A549 (cell line): Measurements from ENCODE around the gene SLFN11. TPM values are rescaled to one million over a fixed set of nuclear protein-coding genes. Genes with fewer than 3 reads are reported as not detected.
A peak's percentile ranks its signal among the peaks of the same experiment; 100 is the strongest.

ENCODE experiments used
- ATAC-seq, 2 experiments: fragments of 200-7000 bp in 1 of 2; fragments of >200 bp in 1 of 2; cut with Nextera tagmentation in 1 of 2; cut with Tn5 transposase in 1 of 2; 3 replicates each; pipeline versions ENCODE4 v1.8.0 to v1.9.1; 2018 to 2020; ENCODE audit warnings: mild to moderate bottlenecking in 1 of 2, moderate library complexity in 1 of 2
- CTCF ChIA-PET: fragments of 300-600 bp; sonication (Branson Sonifier 250); formaldehyde crosslinking; extraction: SDS; loops from one replicate; lab custom pipeline; 2021; ENCODE audit warnings: antibody characterized with exemption, inconsistent platforms; lab: Yijun Ruan, JAX
- POLR2A ChIA-PET: fragments of 350-600 bp; formaldehyde crosslinking; extraction: SDS; loops from one replicate; lab custom pipeline; 2021; ENCODE audit warnings: antibody characterized with exemption, inconsistent platforms; lab: Yijun Ruan, JAX
- DNase-seq, 2 experiments: peaks; one replicate each; pipeline versions ENCODE4 v3.0.0 to v3.0.0-alpha.2; 2011 to 2016; ENCODE audit warnings: low read depth in 1 of 2, low spot score in 1 of 2
- FAIRE-seq: peaks from 2 replicates; lab custom pipeline; 2011; peaks lifted over from hg19 to GRCh38; lab: Jason Lieb, UNC
- H3K27ac ChIP-seq, 2 experiments: fragments of >200 bp; sonication (Bioruptor Twin); formaldehyde crosslinking; 3 replicates each; pipeline ENCODE4 v1.5.1; 2016 to 2017
- H3K4me1 ChIP-seq: fragments of >200 bp; sonication (Bioruptor Twin); formaldehyde crosslinking; 3 replicates; pipeline ENCODE4 v1.6.1; 2016
- H3K4me2 ChIP-seq: fragments of >200 bp; sonication (Bioruptor Twin); formaldehyde crosslinking; 3 replicates; pipeline ENCODE4 v1.6.1; 2016
- H3K4me3 ChIP-seq: fragments of >200 bp; sonication (Bioruptor Twin); formaldehyde crosslinking; 3 replicates; pipeline ENCODE4 v1.5.1; 2016
- H3K9me3 ChIP-seq: fragments of >200 bp; sonication (Bioruptor Twin); formaldehyde crosslinking; 3 replicates; pipeline ENCODE4 v1.6.1; 2016
- CEBPB ChIP-seq, 2 experiments: fragments of >200 bp in 1 of 2; sonication (Bioruptor Twin) in 1 of 2; formaldehyde crosslinking in 1 of 2; IDR thresholded peaks; 2 replicates each; pipeline ENCODE4 v1.6.1; 2012 to 2016
- CHD2 ChIP-seq: fragments of 150-350 bp; IDR thresholded peaks from 2 replicates; pipeline ENCODE4 v1.6.1; 2014; ENCODE audit warnings: low read length; ENCODE audit not compliant: partially characterized antibody
- CHD4 ChIP-seq: fragments of 200-600 bp; sonication (generic); IDR thresholded peaks from 2 replicates; pipeline ENCODE4 v1.6.1; 2016; ENCODE audit warnings: antibody characterized with exemption, mild to moderate bottlenecking, borderline replicate concordance
- EHMT2 ChIP-seq: fragments of 200-600 bp; sonication (generic); IDR thresholded peaks from 2 replicates; pipeline ENCODE4 v1.6.1; 2016; ENCODE audit warnings: antibody characterized with exemption, low read depth, mild to moderate bottlenecking, moderate library complexity
- FOSL2 ChIP-seq, 2 experiments: fragments of 450-650 bp in 1 of 2; fragments of >200 bp in 1 of 2; sonication (Bioruptor Twin) in 1 of 2; formaldehyde crosslinking; IDR thresholded peaks; 2 replicates each; pipeline versions ENCODE4 v1.5.0 to v1.6.1; 2016 to 2020; ENCODE audit warnings: mild to moderate bottlenecking in 1 of 2, moderate library complexity in 1 of 2
- HDAC2 ChIP-seq: fragments of 200-600 bp; sonication (generic); IDR thresholded peaks from 2 replicates; pipeline ENCODE4 v1.6.1; 2016
- HOXB13 ChIP-seq: fragments of 250-450 bp; sonication (Bioruptor Pico); IDR thresholded peaks from 2 replicates; pipeline ENCODE4 v1.5.0; 2020; ENCODE audit warnings: low read depth, mild to moderate bottlenecking, moderate library complexity
- HOXB5 ChIP-seq: fragments of 250-450 bp; sonication (Bioruptor Pico); IDR thresholded peaks from 2 replicates; pipeline ENCODE4 v1.5.0; 2020; ENCODE audit warnings: mild to moderate bottlenecking, moderate library complexity
- JUN ChIP-seq, 2 experiments: fragments of >200 bp; sonication (Bioruptor Twin); formaldehyde crosslinking; IDR thresholded peaks; 2 replicates in 1 of 2; 3 replicates in 1 of 2; pipeline ENCODE4 v1.6.1; 2016 to 2017
- KDM1A ChIP-seq: fragments of 200-600 bp; sonication (generic); IDR thresholded peaks from 2 replicates; pipeline ENCODE4 v1.6.1; 2016; ENCODE audit warnings: low read depth, mild to moderate bottlenecking
- KDM5A ChIP-seq: fragments of 200-600 bp; sonication (generic); IDR thresholded peaks from 2 replicates; pipeline ENCODE4 v1.6.1; 2016; ENCODE audit warnings: antibody characterized with exemption, mild to moderate bottlenecking
- MAFK ChIP-seq: fragments of 450-650 bp; IDR thresholded peaks from 2 replicates; pipeline ENCODE4 v1.6.1; 2014; ENCODE audit not compliant: partially characterized antibody
- NFE2L2 ChIP-seq: fragments of 150-350 bp; conservative IDR thresholded peaks from 2 replicates; pipeline ENCODE4 v1.6.1; 2014; ENCODE audit warnings: low read length
- POLR2A ChIP-seq: IDR thresholded peaks from 2 replicates; pipeline ENCODE4 v1.6.1; 2012; ENCODE audit warnings: mild to moderate bottlenecking, low read length
- POLR2AphosphoS2 ChIP-seq: conservative IDR thresholded peaks from 2 replicates; pipeline ENCODE4 v1.6.1; 2012; ENCODE audit warnings: low read length, improper control_type of control experiment, inconsistent platforms
- RAD21 ChIP-seq, 2 experiments: fragments of >200 bp in 1 of 2; sonication (Bioruptor Twin) in 1 of 2; formaldehyde crosslinking in 1 of 2; IDR thresholded peaks in 1 of 2; conservative IDR thresholded peaks in 1 of 2; 2 replicates in 1 of 2; 3 replicates in 1 of 2; pipeline ENCODE4 v1.6.1; 2012 to 2018; ENCODE audit warnings: inconsistent platforms in 1 of 2
- RCOR1 ChIP-seq: fragments of 150-350 bp; IDR thresholded peaks from 2 replicates; pipeline ENCODE4 v1.6.1; 2014; ENCODE audit warnings: antibody characterized with exemption, low read length, low read depth
- RNF2 ChIP-seq: fragments of 200-600 bp; sonication (generic); IDR thresholded peaks from 2 replicates; pipeline ENCODE4 v1.6.1; 2016; ENCODE audit warnings: low read depth, mild to moderate bottlenecking, antibody characterized with exemption, moderate library complexity, borderline replicate concordance
- SREBF2 ChIP-seq: fragments of 450-650 bp; IDR thresholded peaks from 2 replicates; pipeline ENCODE4 v1.6.1; 2014; ENCODE audit warnings: mild to moderate bottlenecking, moderate library complexity
- ZC3H11A ChIP-seq: fragments of 450-650 bp; IDR thresholded peaks from 2 replicates; pipeline ENCODE4 v1.6.1; 2014; ENCODE audit warnings: antibody characterized with exemption, mild to moderate bottlenecking
- ZNF302 ChIP-seq: fragments of 250-450 bp; sonication (Bioruptor Pico); IDR thresholded peaks from 2 replicates; pipeline ENCODE4 v1.9.0; 2021; ENCODE audit warnings: inconsistent platforms, mild to moderate bottlenecking, moderate library complexity
- ZSCAN20 ChIP-seq: fragments of 250-450 bp; sonication (Bioruptor Pico); IDR thresholded peaks from 2 replicates; pipeline ENCODE4 v1.8.0; 2022; ENCODE audit warnings: mild to moderate bottlenecking, moderate library complexity
- WGBS: methylation state at CpG from one replicate; pipeline ENCODE4 v1.1.6; 2017; ENCODE audit errors: missing lambda C conversion rate; 5-methylcytosine and 5-hydroxymethylcytosine counted together
- polyA plus RNA-seq, 4 experiments: library from polyadenylated mRNA; depleted of rRNA in 3 of 4; stranded (reverse); fragments of >200 nt; fragmentation: RNase III in 1 of 4; extraction: RNeasy Plus Mini Kit Qiagen cat#74134 plus additional on column Dnase treatment in 1 of 4; gene quantifications; 2 replicates in 3 of 4; 3 replicates in 1 of 4; pipeline ENCODE4 v1.2.3, GENCODE V29; 2011 to 2017
- TF ChIP-seq, protein P1 (sequence below): fragments of >200 bp; sonication (Bioruptor Twin); formaldehyde crosslinking; IDR thresholded peaks from 2 replicates; pipeline ENCODE4 v1.6.1; 2016
- TF ChIP-seq, protein P2 (sequence below): fragments of 150-350 bp; IDR thresholded peaks from 2 replicates; pipeline ENCODE4 v1.6.1; 2014; ENCODE audit warnings: low read depth, mild to moderate bottlenecking, low read length
- TF ChIP-seq, protein P3 (sequence below): IDR thresholded peaks from 2 replicates; pipeline ENCODE4 v1.6.1; 2012
- TF ChIP-seq, protein P4 (sequence below): fragments of >200 bp; sonication (Bioruptor Twin); formaldehyde crosslinking; IDR thresholded peaks from 3 replicates; pipeline ENCODE4 v1.6.1; 2016

Gene SLFN11
- polyA plus RNA-seq, 2 of the 4 experiments (the other 2 are of a cell fraction): 8.2 to 27.2 TPM

DNA sequence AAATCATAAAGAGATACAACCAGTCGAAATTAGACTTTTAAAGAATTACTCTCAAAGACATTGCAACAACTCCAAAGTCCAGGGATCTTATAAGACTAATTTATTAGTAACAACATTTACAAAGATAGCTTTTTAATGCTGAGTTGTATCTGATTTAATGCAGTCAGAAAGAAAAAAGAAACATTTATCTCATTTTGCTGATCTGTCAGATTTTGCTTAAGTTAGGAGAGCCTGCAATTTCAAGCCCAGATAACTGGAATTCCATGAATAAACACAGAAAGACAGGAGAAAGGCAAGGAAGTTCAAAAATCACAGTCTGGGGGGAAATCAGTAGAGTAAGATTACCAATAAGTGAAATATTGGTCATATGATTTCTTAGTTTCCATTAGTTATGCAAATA is 22.9 kb downstream of the SLFN11 start:
- ChIA-PET CTCF (interaction anchor here (0.7 to 1.5 kb wide), 2 partner anchors 10 to 183 kb away, joined by 3 to 4 read pairs; no protein-coding TSS in a partner anchor), POLR2A (no interaction called here)
- Histone ChIP-seq H3K4me2 (no peak overlapping the region), H3K27ac (no peak overlapping the region), H3K4me1 (no peaks in the 10 kb centered on the region), H3K9me3 (no peaks in the 10 kb centered on the region), H3K4me3 (no peak overlapping the region)
- WGBS: 35% methylated on average over 1 of the region's 1 CpG
- no peak for ATAC-seq
- DNase-seq: no peak
- peak; percentile 91 for TF ChIP-seq MAFK
- no peak for TF ChIP-seq POLR2AphosphoS2
- TF ChIP-seq, protein P1, sequence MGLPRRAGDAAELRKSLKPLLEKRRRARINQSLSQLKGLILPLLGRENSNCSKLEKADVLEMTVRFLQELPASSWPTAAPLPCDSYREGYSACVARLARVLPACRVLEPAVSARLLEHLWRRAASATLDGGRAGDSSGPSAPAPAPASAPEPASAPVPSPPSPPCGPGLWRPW: no peak
- no peak for TF ChIP-seq KDM1A
- TF ChIP-seq CHD4: no peak
- FAIRE-seq: peak; percentile 36

DNA sequence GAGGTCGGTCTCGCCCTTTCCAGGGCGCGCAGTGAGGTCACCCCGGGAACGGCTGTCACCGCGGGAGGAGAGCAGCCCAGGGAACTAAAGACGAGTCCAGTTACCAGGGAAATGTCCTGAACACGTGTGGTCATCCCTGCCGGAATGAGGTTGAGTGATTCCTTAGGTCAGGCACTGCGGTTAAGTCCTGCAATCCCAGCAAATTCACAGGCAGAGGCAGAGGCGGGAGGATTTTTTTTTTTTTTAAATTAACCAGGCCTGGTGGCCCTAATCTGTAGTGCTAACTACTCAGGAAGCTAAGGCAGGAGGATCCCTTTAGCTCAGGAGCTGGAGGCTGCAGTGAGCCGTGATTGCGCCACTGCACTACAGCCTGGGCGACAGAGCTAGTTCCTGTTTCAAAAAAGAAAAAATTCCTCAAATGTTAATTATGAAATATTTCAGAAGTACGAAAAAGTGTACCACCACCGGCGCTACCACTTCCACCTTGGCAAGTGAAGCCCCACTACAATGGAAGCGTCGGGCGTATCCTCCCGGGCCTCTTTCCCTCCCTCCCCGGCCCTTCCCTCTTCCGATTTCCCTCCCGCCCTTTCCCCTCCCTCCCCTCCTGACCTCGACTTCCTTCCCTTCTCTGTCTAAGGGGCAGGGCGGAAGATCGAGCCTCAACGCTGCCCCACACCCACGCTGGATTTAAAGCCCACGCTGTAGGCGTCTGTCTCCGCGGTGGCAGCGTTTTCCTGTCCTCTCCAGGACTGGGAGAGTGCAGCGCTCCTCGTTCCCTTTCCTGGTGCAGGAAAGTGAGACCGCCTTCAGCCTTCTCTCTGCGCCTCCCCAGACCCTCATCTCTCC is 27.3 kb downstream of the SLFN11 start:
- CTCF ChIA-PET: interaction anchor here (1.0 kb wide), 1 partner anchor 15 kb away, joined by 4 read pairs; no protein-coding TSS in a partner anchor
- H3K4me2 ChIP-seq: peak overlapping the region; percentile 36; the same call in 2 of the 3 replicates
- no peak for TF ChIP-seq RNF2
- TF ChIP-seq CEBPB (IDR thresholded peaks at IDR 0.05): peak; percentile 23 to 28; a peak in 2 of 4 replicates
- TF ChIP-seq JUN (IDR thresholded peaks at IDR 0.05): no peak
- no peak for TF ChIP-seq RCOR1
- TF ChIP-seq HDAC2: no peak
- POLR2A ChIA-PET: no interaction called here
- ATAC-seq (peak; percentile 24 to 51; a peak in 2 of 6 replicates), DNase-seq (no peak), FAIRE-seq (no peak)
- 59% methylated on average over 38 of the region's 40 CpGs for WGBS
- no peak overlapping the region for H3K27ac ChIP-seq
- H3K4me3 ChIP-seq: no peak overlapping the region
- no peaks in the 10 kb centered on the region for H3K4me1 ChIP-seq
- H3K9me3 ChIP-seq: peaks cover 6% of the 10 kb centered on the region; the same call in 2 of the 3 replicates

DNA sequence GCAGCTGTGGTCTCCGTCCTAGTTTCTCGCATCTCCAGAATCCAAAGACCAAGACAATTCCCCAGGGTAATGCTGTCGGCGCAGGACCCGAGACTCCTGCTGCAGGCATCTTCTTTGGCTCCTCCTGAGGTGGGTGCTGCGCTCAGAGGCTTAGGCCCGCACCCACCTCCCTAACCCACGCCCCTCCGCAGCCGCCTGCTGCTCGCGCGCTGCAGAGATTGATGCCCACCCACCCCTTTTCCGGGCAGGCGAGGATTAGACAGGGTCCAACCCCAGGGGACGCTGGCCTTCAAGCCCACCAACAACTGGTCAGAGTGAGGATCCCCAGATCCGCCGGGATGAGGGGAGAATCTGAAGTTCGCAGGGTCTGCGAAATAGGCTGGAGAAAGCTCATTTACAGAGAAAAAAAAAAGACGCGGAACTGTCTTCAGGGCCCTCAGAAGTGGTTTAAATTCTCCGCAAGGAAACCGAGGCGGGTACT is 27.9 kb downstream of the SLFN11 start:
- ATAC-seq: no peak
- ChIA-PET POLR2A (no interaction called here), CTCF (interaction anchor here (1.0 kb wide), 1 partner anchor 16 kb away, joined by 4 read pairs; no protein-coding TSS in a partner anchor)
- Histone ChIP-seq H3K27ac (no peak overlapping the region), H3K9me3 (peaks cover 12% of the 10 kb centered on the region), H3K4me3 (no peak overlapping the region), H3K4me1 (no peaks in the 10 kb centered on the region), H3K4me2 (no peak overlapping the region)
- no peak for DNase-seq
- no peak for TF ChIP-seq SREBF2
- no peak for TF ChIP-seq EHMT2
- no peak for TF ChIP-seq POLR2AphosphoS2
- no peak for TF ChIP-seq KDM5A
- TF ChIP-seq NFE2L2: no peak
- TF ChIP-seq ZNF302 (CRISPR knock-in tag): no peak
- TF ChIP-seq CHD2: no peak
- TF ChIP-seq HOXB5: no peak
- TF ChIP-seq, protein P2, sequence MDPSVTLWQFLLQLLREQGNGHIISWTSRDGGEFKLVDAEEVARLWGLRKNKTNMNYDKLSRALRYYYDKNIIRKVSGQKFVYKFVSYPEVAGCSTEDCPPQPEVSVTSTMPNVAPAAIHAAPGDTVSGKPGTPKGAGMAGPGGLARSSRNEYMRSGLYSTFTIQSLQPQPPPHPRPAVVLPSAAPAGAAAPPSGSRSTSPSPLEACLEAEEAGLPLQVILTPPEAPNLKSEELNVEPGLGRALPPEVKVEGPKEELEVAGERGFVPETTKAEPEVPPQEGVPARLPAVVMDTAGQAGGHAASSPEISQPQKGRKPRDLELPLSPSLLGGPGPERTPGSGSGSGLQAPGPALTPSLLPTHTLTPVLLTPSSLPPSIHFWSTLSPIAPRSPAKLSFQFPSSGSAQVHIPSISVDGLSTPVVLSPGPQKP: no peak
- TF ChIP-seq, protein P3, sequence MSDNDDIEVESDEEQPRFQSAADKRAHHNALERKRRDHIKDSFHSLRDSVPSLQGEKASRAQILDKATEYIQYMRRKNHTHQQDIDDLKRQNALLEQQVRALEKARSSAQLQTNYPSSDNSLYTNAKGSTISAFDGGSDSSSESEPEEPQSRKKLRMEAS: no peak
- no peak for TF ChIP-seq CHD4
- TF ChIP-seq RAD21 (conservative IDR thresholded peaks at IDR 0.05 in 1 of 2, IDR thresholded peaks at IDR 0.05 in 1 of 2): no peak
- no peak for TF ChIP-seq JUN (IDR thresholded peaks at IDR 0.05)
- no peak for TF ChIP-seq FOSL2 (IDR thresholded peaks at IDR 0.05)
- TF ChIP-seq FOSL2 (CRISPR knock-in tag; IDR thresholded peaks at IDR 0.05): no peak
- TF ChIP-seq ZSCAN20 (CRISPR knock-in tag): no peak
- TF ChIP-seq, protein P4, sequence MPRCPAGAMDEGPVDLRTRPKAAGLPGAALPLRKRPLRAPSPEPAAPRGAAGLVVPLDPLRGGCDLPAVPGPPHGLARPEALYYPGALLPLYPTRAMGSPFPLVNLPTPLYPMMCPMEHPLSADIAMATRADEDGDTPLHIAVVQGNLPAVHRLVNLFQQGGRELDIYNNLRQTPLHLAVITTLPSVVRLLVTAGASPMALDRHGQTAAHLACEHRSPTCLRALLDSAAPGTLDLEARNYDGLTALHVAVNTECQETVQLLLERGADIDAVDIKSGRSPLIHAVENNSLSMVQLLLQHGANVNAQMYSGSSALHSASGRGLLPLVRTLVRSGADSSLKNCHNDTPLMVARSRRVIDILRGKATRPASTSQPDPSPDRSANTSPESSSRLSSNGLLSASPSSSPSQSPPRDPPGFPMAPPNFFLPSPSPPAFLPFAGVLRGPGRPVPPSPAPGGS: no peak
- TF ChIP-seq ZC3H11A: no peak
- no peak for TF ChIP-seq HOXB13 (CRISPR knock-in tag)
- TF ChIP-seq POLR2A: no peak
- WGBS: 88% methylated on average over 23 of the region's 25 CpGs
- no peak for FAIRE-seq
